OCI-LY1 (cell line): ENCODE data around the gene POFUT1.
"Not testable (repeated sequence)": the region's sequence is repeated elsewhere in the genome, so short reads cannot be mapped to it uniquely, and the experiment has no call there.

ENCODE experiments used
- EZH2 ChIP-seq: fragments of 200-600 bp; sonication (generic), shearing (Covaris generic); IDR thresholded peaks from 2 replicates; pipeline ENCODE4 v1.8.0; 2017; ENCODE audit warnings: borderline replicate concordance, mixed run types, mild to moderate bottlenecking, antibody characterized with exemption, low read length, moderate library complexity, mixed read lengths
- TF ChIP-seq, protein P1 (sequence below): fragments of 200-600 bp; sonication (generic), shearing (Covaris generic); IDR thresholded peaks from 2 replicates; pipeline ENCODE4 v1.5.1; 2017; ENCODE audit warnings: mild to moderate bottlenecking, antibody characterized with exemption, low read length, moderate library complexity, mixed read lengths

DNA sequence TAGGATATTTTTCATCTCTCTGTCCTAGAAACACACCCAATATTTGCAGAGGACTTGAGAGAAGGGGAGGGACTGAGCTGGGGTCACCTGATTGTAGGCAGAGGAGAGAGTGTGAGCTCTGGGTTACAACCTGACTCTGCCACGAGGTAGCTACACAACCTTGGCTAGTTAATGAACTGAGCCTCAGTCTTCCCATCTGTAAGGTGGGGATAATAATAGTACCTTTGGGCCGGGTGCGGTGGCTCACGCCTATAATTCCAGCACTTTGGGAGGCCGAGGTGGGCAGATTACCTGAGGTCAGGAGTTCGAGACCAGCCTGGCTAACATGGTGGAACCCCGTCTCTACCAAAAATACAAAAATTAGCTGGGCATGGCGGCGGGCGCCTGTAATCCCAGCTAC lies 53.3 kb downstream of the POFUT1 start:
- TF ChIP-seq, protein P1, sequence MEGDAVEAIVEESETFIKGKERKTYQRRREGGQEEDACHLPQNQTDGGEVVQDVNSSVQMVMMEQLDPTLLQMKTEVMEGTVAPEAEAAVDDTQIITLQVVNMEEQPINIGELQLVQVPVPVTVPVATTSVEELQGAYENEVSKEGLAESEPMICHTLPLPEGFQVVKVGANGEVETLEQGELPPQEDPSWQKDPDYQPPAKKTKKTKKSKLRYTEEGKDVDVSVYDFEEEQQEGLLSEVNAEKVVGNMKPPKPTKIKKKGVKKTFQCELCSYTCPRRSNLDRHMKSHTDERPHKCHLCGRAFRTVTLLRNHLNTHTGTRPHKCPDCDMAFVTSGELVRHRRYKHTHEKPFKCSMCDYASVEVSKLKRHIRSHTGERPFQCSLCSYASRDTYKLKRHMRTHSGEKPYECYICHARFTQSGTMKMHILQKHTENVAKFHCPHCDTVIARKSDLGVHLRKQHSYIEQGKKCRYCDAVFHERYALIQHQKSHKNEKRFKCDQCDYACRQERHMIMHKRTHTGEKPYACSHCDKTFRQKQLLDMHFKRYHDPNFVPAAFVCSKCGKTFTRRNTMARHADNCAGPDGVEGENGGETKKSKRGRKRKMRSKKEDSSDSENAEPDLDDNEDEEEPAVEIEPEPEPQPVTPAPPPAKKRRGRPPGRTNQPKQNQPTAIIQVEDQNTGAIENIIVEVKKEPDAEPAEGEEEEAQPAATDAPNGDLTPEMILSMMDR, result not testable (repeated sequence)
- TF ChIP-seq EZH2, result not testable (repeated sequence)
